Tibial nerve (tissue), 4 donors: Measurements from ENCODE around the gene PEX16. TPM values are rescaled to one million over a fixed set of nuclear protein-coding genes. Genes with fewer than 3 reads are reported as not detected.
A peak's percentile ranks its signal among the peaks of the same experiment; 100 is the strongest.
"Not testable (repeated sequence)": the region's sequence is repeated elsewhere in the genome, so short reads cannot be mapped to it uniquely, and the experiment has no call there.

Experiments used
- DNase-seq, 2 donors: peaks; one replicate each; pipeline ENCODE4 v3.0.0-alpha.2; 2019; ENCODE audit warnings: low spot score in 2 of 2
- H3K27ac ChIP-seq, 4 donors: fragments of 200-600 bp; sonication (generic) in 3 of 4; one replicate each; pipeline ENCODE4 v1.5.1; 2017 to 2019; ENCODE audit warnings: mild to moderate bottlenecking in 1 of 4
- H3K27me3 ChIP-seq, 2 donors: fragments of 200-600 bp; sonication (generic) in 1 of 2; one replicate each; pipeline versions ENCODE4 v1.5.1 to v1.6.0; 2017 to 2019
- H3K36me3 ChIP-seq, 3 donors: fragments of 200-600 bp; sonication (generic); one replicate each; pipeline ENCODE4 v1.5.1; 2018 to 2019
- H3K4me1 ChIP-seq, 4 donors: fragments of 200-600 bp; sonication (generic) in 3 of 4; one replicate each; pipeline ENCODE4 v1.5.1; 2017 to 2019
- H3K4me3 ChIP-seq, 4 donors: fragments of 200-600 bp; sonication (generic) in 3 of 4; one replicate each; pipeline ENCODE4 v1.5.1; 2017 to 2019; ENCODE audit warnings: mild to moderate bottlenecking in 1 of 4, moderate library complexity in 1 of 4
- H3K9me3 ChIP-seq, 4 donors: fragments of 200-600 bp; sonication (generic) in 3 of 4; one replicate each; pipeline ENCODE4 v1.5.1; 2017 to 2019
- CTCF ChIP-seq, 5 experiments: fragments of 200-600 bp in 3 of 5; fragments of 450-650 bp in 2 of 5; sonication (generic) in 3 of 5; IDR thresholded peaks; one replicate each; pipeline ENCODE4 v1.5.1; 2016 to 2019; ENCODE audit warnings: antibody characterized with exemption in 5 of 5, mild to moderate bottlenecking in 3 of 5, moderate library complexity in 2 of 5
- EP300 ChIP-seq, 2 donors: sonication (generic); formaldehyde crosslinking; IDR thresholded peaks; one replicate each; pipeline ENCODE4 v1.6.1; 2017; ENCODE audit warnings: antibody characterized with exemption in 2 of 2, mild to moderate bottlenecking in 1 of 2
- POLR2A ChIP-seq, 2 donors: fragments of 450-650 bp; IDR thresholded peaks; one replicate each; pipeline ENCODE4 v1.6.1; 2017; ENCODE audit warnings: antibody characterized with exemption in 2 of 2, mild to moderate bottlenecking in 2 of 2, moderate library complexity in 2 of 2
- WGBS, 2 donors: methylation state at CpG; one replicate each; pipeline ENCODE4 v1.1.5; 2018; 5-methylcytosine and 5-hydroxymethylcytosine counted together
- total RNA-seq, 4 donors: library from RNA; depleted of rRNA; stranded (reverse); fragments of >200 nt; gene quantifications; one replicate each; pipeline ENCODE4 v1.1.0, GENCODE V29; 2016

Gene PEX16
- total RNA-seq, 4 donors from 2014 or later, result 33.9 to 38.4 (median 36.5) TPM

DNA sequence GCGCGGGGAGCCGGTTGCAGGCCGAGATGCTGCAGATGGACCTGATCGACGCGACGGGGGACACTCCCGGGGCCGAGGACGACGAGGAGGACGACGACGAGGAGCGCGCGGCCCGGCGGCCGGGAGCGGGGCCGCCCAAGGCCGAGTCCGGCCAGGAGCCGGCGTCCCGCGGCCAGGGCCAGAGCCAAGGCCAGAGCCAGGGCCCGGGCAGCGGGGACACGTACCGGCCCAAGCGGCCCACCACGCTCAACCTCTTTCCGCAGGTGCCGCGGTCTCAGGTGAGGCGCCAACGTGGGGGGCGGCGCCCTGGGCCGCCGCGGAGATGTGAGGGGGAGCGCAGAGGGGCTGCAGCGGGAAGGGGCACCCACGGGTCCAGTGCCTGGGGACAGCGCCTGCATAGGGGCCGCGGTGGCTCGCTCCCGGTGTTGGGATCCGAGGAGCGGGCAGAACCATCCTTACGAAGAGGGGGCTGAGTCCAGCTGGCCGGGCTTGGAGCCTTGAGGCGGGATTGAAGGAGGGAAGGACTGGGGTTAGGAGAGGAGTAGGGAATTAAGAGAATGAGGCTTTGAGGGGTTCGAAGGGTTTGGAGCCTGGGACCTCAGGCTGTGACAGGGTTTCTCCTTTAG, 17.4 kb downstream of the PEX16 start:
- Histone ChIP-seq H3K4me1 (peaks cover 0 to 48% (median 17%) of the 10 kb centered on the region in 4 donors), H3K4me3 (peak overlapping the region; percentile 42 to 67 (median 57)), H3K36me3 (peaks cover 0 to 34% (median 0%) of the 10 kb centered on the region in 3 donors), H3K27ac (peak overlapping the region; percentile 32 to 90 (median 74))
- H3K27me3 ChIP-seq, H3K9me3 ChIP-seq, DNase-seq: not testable (repeated sequence)
- WGBS, 2 donors, result 2 to 7% methylated on average over 14 to 25 of the region's 59 CpGs
- TF ChIP-seq EP300 (IDR thresholded peaks at IDR 0.05), result peak in 1 of 2 donors; percentile 1

GRCh38 chr11:45899448-45900174, 18.1 kb downstream of the PEX16 start:
- 2% methylated on average over 22 to 26 of the region's 62 CpGs for WGBS, 2 donors
- DNase-seq, result peak; percentile 72 to 78
- no peaks in the 10 kb centered on the region for H3K27me3 ChIP-seq
- TF ChIP-seq EP300 (IDR thresholded peaks at IDR 0.05) (peak in 1 of 2 donors; percentile 59), POLR2A (IDR thresholded peaks at IDR 0.05) (peak in 1 of 2 donors; percentile 63), CTCF (IDR thresholded peaks at IDR 0.05) (peak in 1 of 5 experiments; percentile 24)
- H3K4me1 ChIP-seq, result peaks cover 0 to 48% (median 17%) of the 10 kb centered on the region in 4 donors
- H3K4me3 ChIP-seq, result peak overlapping the region; percentile 26 to 67 (median 52)
- no peaks in the 10 kb centered on the region for H3K9me3 ChIP-seq
- H3K27ac ChIP-seq, result peak overlapping the region; percentile 65 to 90 (median 75)
- H3K36me3 ChIP-seq, result peaks cover 0 to 27% (median 0%) of the 10 kb centered on the region in 3 donors

GRCh38 chr11:45899086-45899447, 18.6 kb downstream of the PEX16 start:
- H3K36me3 ChIP-seq, result peaks cover 0 to 22% (median 0%) of the 10 kb centered on the region in 3 donors
- peaks cover 0 to 48% (median 17%) of the 10 kb centered on the region in 4 donors for H3K4me1 ChIP-seq
- DNase-seq, result no peak
- 10 to 13% methylated on average over 3 of the region's 3 CpGs for WGBS, 2 donors
- peak overlapping the region; percentile 65 to 90 (median 75) for H3K27ac ChIP-seq
- no peaks in the 10 kb centered on the region for H3K9me3 ChIP-seq
- H3K4me3 ChIP-seq, result peak overlapping the region; percentile 26 to 67 (median 52)
- no peak for TF ChIP-seq EP300 (IDR thresholded peaks at IDR 0.05)
- H3K27me3 ChIP-seq, result no peaks in the 10 kb centered on the region

GRCh38 chr11:45897556-45897955, 20.1 kb downstream of the PEX16 start:
- peak overlapping the region in 2 of 4 donors; percentile 33 to 90 for H3K27ac ChIP-seq

GRCh38 chr11:45896422-45896984, 21.2 kb downstream of the PEX16 start:
- WGBS, 2 donors, result 10 to 24% methylated on average over 4 to 13 of the region's 19 CpGs
- Histone ChIP-seq H3K27me3 (no peaks in the 10 kb centered on the region), H3K4me3 (no peak overlapping the region), H3K9me3 (no peaks in the 10 kb centered on the region), H3K4me1 (peaks cover 0 to 54% (median 17%) of the 10 kb centered on the region in 4 donors), H3K27ac (peak overlapping the region in 2 of 4 donors; percentile 70 to 90), H3K36me3 (no peaks in the 10 kb centered on the region)
- TF ChIP-seq CTCF (IDR thresholded peaks at IDR 0.05) (no peak), POLR2A (IDR thresholded peaks at IDR 0.05) (no peak), EP300 (IDR thresholded peaks at IDR 0.05) (no peak)
- DNase-seq, result no peak

More at GRCh38 chr11:45897556-45897955, 20.1 kb downstream of the PEX16 start:
- Histone ChIP-seq H3K4me3 (no peak overlapping the region), H3K4me1 (peaks cover 0 to 51% (median 17%) of the 10 kb centered on the region in 4 donors), H3K27me3 (no peaks in the 10 kb centered on the region), H3K36me3 (peaks cover 0 to 7% (median 0%) of the 10 kb centered on the region in 3 donors), H3K9me3 (no peaks in the 10 kb centered on the region)
- no peak for DNase-seq
- 84 to 92% methylated on average over 3 to 6 of the region's 6 CpGs for WGBS, 2 donors
- TF ChIP-seq POLR2A (IDR thresholded peaks at IDR 0.05) (no peak), EP300 (IDR thresholded peaks at IDR 0.05) (no peak), CTCF (IDR thresholded peaks at IDR 0.05) (no peak)
